Activated CD4-positive, alpha-beta memory T cell treated with anti-CD3 and anti-CD28 coated beads for 36 hours (primary cell): ENCODE measurements around the gene NOTUM. TPM values are rescaled to one million over a fixed set of nuclear protein-coding genes. Genes with fewer than 3 reads are reported as not detected.

Source experiments
- CTCF ChIA-PET: fragments of 350-600 bp; sonication (Branson Sonifier 250); formaldehyde crosslinking; loops from one replicate; lab custom pipeline; 2021; ENCODE audit warnings: antibody characterized with exemption, inconsistent platforms; lab: Charles Lee
- POLR2A ChIA-PET: fragments of 350-600 bp; sonication (Branson Sonifier 250); formaldehyde crosslinking; loops from one replicate; lab custom pipeline; 2021; ENCODE audit warnings: antibody characterized with exemption; lab: Charles Lee
- DNase-seq: peaks from one replicate; pipeline ENCODE4 v3.0.0-alpha.2; 2020
- H3K27ac Mint-ChIP-seq: one replicate; pipeline ENCODE4 v1.8.0; 2021; ENCODE audit warnings: mixed read lengths
- H3K27me3 Mint-ChIP-seq: one replicate; pipeline ENCODE4 v1.8.0; 2021; ENCODE audit warnings: mixed read lengths
- H3K36me3 Mint-ChIP-seq: one replicate; pipeline ENCODE4 v1.8.0; 2021; ENCODE audit warnings: mixed read lengths
- H3K4me1 Mint-ChIP-seq: one replicate; pipeline ENCODE4 v1.8.0; 2021; ENCODE audit warnings: low read depth, mixed read lengths
- H3K4me3 Mint-ChIP-seq: one replicate; pipeline ENCODE4 v1.8.0; 2021; ENCODE audit warnings: mild to moderate bottlenecking, mixed read lengths
- H3K9me3 Mint-ChIP-seq: one replicate; pipeline ENCODE4 v1.8.0; 2021; ENCODE audit warnings: mixed read lengths
- intact Hi-C: fragments of 100-400 bp; cut with micrococcal nuclease; formaldehyde crosslinking; loops from one replicate; pipeline ENCODE4 v1.15.1; 2023
- total RNA-seq, 2 experiments: library from RNA; stranded (reverse); gene quantifications; one replicate each; pipeline ENCODE4 v1.2.3, GENCODE V29; 2021

NOTUM gene
- total RNA-seq, 2 experiments from 2014 or later: 0.22 to 0.40 TPM

DNA sequence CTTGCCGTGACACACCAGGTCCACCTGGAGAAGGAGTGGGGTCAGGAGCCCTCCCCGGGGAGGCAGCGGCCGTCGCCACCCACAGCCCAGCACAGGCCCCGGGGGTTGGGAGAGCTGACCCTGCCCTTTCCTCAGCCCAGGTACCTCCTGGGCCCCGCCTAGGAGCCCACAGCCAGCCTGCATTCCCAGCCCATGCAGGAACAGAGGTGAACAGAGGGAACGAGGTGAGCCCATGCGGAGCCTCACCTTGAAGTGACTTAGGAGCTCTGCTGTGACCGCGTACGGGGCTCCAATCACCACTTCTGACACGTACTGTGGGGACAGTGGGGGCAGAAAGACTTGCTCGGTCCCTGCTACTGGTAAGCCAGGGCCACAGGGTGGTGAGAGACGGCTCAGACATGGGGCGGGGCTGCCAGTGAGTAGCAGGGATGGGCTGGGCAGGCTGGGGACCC lies 55.5 kb downstream of the NOTUM start:
- peaks cover 12% of the 10 kb centered on the region for H3K4me1 Mint-ChIP-seq
- peaks cover 8% of the 10 kb centered on the region for H3K27me3 Mint-ChIP-seq
- no peak overlapping the region for H3K27ac Mint-ChIP-seq
- ChIA-PET CTCF (no interaction called here), POLR2A (no interaction called here)
- H3K36me3 Mint-ChIP-seq: peaks cover 8% of the 10 kb centered on the region
- no peak for DNase-seq
- no peak overlapping the region for H3K4me3 Mint-ChIP-seq
- intact Hi-C loops: no loop called here
- H3K9me3 Mint-ChIP-seq: no peaks in the 10 kb centered on the region

DNA sequence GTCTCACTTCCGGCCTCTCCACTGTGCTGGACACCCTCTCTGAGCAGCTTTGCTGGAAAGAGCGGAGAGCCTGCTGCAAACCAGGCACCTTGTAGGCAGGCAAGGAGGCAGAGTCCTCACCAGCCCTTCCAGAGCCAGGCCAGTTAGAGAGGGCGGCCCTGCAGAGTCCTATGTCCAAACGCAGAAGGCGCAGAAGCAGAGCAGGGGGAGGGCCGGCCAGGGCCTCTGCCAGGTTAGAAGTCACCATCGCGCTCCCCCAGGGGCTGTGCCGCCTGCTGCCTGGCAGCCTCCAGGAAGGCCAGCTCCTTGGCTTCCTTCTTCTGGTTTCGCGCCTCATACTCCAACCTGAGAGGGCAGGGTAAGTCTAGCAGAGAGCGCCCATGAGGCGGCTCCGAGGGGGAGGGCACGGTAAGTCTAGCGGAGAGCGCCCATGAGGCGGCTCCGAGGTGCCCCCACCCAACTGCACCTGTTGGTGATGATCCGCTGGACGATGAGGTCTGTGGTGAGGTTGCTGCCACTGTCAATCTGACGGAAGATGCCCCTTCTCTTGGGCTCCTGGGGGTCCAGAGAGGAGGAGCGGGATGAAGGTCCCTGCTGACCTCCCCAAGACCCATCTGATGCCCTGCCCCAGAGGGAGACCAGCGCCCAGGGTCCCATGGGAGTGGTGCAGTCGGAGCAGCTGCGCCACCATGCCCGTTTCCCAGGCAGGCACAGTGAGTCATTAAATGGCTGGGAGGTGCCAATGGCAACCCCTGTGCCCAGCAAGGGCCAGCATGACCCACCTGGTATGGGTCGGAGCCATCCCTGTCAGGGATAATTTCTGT lies 56.2 kb downstream of the NOTUM start:
- H3K4me1 Mint-ChIP-seq: peaks cover 8% of the 10 kb centered on the region
- no peak for DNase-seq
- no peak overlapping the region for H3K27ac Mint-ChIP-seq
- ChIA-PET CTCF (no interaction called here), POLR2A (no interaction called here)
- H3K27me3 Mint-ChIP-seq: peaks cover 8% of the 10 kb centered on the region
- peaks cover 15% of the 10 kb centered on the region for H3K36me3 Mint-ChIP-seq
- no peak overlapping the region for H3K4me3 Mint-ChIP-seq
- intact Hi-C loops: no loop called here
- H3K9me3 Mint-ChIP-seq: no peaks in the 10 kb centered on the region

GRCh38 chr17:81903896-81904599 lies 56.9 kb downstream of the NOTUM start:
- intact Hi-C loops: no loop called here
- CTCF ChIA-PET: no interaction called here
- POLR2A ChIA-PET: no interaction called here
- H3K27me3 Mint-ChIP-seq: peaks cover 8% of the 10 kb centered on the region
- no peak for DNase-seq
- H3K27ac Mint-ChIP-seq: no peak overlapping the region
- H3K4me1 Mint-ChIP-seq: peaks cover 8% of the 10 kb centered on the region
- peaks cover 17% of the 10 kb centered on the region for H3K36me3 Mint-ChIP-seq
- no peaks in the 10 kb centered on the region for H3K9me3 Mint-ChIP-seq
- H3K4me3 Mint-ChIP-seq: no peak overlapping the region

DNA sequence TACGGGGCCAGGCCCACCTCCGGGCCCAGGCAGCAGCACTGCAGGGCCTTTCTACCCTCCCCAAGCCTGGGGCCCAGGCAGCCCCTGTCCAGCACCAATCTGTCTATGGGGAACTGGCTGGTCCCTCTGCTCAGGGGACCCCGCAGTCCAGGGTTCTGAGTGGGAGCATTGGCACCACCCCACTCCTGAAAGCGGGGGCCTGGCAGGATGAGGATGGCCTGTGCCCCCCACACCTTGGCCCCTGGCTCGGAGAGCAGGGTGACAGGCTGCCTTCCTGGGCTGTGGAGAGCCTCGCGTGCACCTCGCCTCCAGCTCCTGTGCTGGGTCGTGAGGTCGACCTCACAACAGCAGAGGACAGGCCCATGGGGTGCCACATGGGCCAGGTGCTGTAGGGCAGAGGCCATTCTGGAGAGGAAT lies 57.6 kb downstream of the NOTUM start:
- Mint-ChIP-seq H3K4me1 (peaks cover 8% of the 10 kb centered on the region), H3K4me3 (no peak overlapping the region), H3K27ac (no peak overlapping the region), H3K9me3 (no peaks in the 10 kb centered on the region), H3K27me3 (peaks cover 8% of the 10 kb centered on the region), H3K36me3 (peaks cover 16% of the 10 kb centered on the region)
- intact Hi-C loops: no loop called here
- ChIA-PET POLR2A (no interaction called here), CTCF (no interaction called here)
- no peak for DNase-seq

DNA sequence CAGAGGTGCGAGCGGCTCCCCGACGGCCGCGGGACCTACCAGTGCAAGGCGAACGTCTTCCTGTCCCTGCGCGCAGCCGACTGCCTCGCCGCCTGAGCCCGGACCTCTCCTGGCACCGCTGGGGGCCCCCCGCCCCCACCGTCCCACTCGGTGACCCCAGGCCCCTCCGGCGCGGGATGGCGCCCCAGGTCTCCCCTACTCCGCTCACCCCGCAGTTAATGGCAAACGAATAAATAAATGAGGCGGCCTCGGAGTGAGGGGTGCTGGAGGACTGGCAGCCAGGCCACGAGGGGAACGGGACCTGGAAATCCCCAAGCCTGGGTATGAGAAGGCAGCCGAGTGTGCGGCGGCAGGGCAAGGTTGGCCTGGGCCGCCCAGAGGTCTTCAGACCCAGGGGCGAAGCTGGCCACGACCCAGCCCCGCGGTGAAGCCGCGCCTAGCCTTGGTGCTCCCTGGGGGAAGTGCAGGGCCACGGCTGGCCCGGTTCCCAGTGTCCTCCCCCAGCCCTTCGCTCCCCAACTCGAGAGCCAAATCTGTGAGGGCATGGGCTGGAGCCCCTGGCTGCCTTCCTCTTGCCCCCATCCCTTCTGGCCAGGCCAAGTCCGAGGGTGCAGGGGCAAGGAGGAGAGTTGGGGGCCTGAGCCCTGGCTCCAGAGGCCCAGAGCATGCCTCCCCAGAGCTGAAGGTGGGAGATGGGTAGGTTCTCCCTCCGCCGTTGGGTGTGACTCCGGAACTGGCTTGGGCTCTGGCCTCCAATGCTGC lies 58.2 kb downstream of the NOTUM start:
- POLR2A ChIA-PET: no interaction called here
- Mint-ChIP-seq H3K36me3 (peaks cover 21% of the 10 kb centered on the region), H3K4me1 (peaks cover 8% of the 10 kb centered on the region), H3K4me3 (no peak overlapping the region), H3K27me3 (peaks cover 8% of the 10 kb centered on the region), H3K9me3 (no peaks in the 10 kb centered on the region), H3K27ac (no peak overlapping the region)
- intact Hi-C loops: no loop called here
- DNase-seq: no peak
- CTCF ChIA-PET: no interaction called here

Other genes with a start within 250 kb of the NOTUM start
- 10 to 100 TPM; 25.1 to 25.7 TPM for gene SLC25A10, start 248.9 kb downstream of the NOTUM start, total RNA-seq
- gene GCGR, start 157.0 kb downstream of the NOTUM start, total RNA-seq: not detected
- 10 to 100 TPM; 67.4 to 68.3 TPM for gene MCRIP1, start 127.9 kb downstream of the NOTUM start, total RNA-seq
- not detected for gene PPP1R27, start 126.1 kb downstream of the NOTUM start, total RNA-seq
- gene P4HB, start 100.7 kb downstream of the NOTUM start, total RNA-seq: 100 to 1,000 TPM; 358 to 367 TPM
- 100 to 1,000 TPM; 526 to 531 TPM for gene ARHGDIA, start 89.8 kb downstream of the NOTUM start, total RNA-seq
- gene ALYREF, start 69.6 kb downstream of the NOTUM start, total RNA-seq: 100 to 1,000 TPM; 208 to 210 TPM
- 100 to 1,000 TPM; 172 to 173 TPM for gene ANAPC11, start 69.5 kb downstream of the NOTUM start, total RNA-seq
- not detected for gene NPB, start 58.9 kb downstream of the NOTUM start, total RNA-seq
- 10 to 100 TPM; 28.8 to 29.7 TPM for gene PCYT2, start 49.8 kb downstream of the NOTUM start, total RNA-seq
- gene SIRT7, start 43.0 kb downstream of the NOTUM start, total RNA-seq: 10 to 100 TPM; 32.0 to 33.1 TPM
- gene MAFG, start 33.5 kb downstream of the NOTUM start, total RNA-seq: 10 to 100 TPM; 23.4 to 24.1 TPM
- 10 to 100 TPM; 88.9 to 89.8 TPM for gene PYCR1, start 23.9 kb downstream of the NOTUM start, total RNA-seq
- gene MYADML2, start 14.0 kb downstream of the NOTUM start, total RNA-seq: not detected
- 10 to 100 TPM; 25.4 to 27.1 TPM for gene ASPSCR1, start 16.4 kb upstream of the NOTUM start, total RNA-seq
- 10 to 100 TPM; 83.0 to 85.8 TPM for gene CENPX, start 61.7 kb upstream of the NOTUM start, total RNA-seq
- gene LRRC45, start 62.1 kb upstream of the NOTUM start, total RNA-seq: 10 to 100 TPM; 16.3 to 19.0 TPM
- gene RAC3, start 70.5 kb upstream of the NOTUM start, total RNA-seq: 1 to 10 TPM; 6.3 to 8.1 TPM
- gene DCXR, start 76.5 kb upstream of the NOTUM start, total RNA-seq: 100 to 1,000 TPM; 105 to 115 TPM
- gene RFNG, start 90.6 kb upstream of the NOTUM start, total RNA-seq: 10 to 100 TPM; 16.5 to 17.5 TPM
- 10 to 100 TPM; 86.8 to 89.1 TPM for gene GPS1, start 90.7 kb upstream of the NOTUM start, total RNA-seq
- gene DUS1L, start 104.6 kb upstream of the NOTUM start, total RNA-seq: 100 to 1,000 TPM; 118 to 131 TPM
- 100 to 1,000 TPM; 209 to 212 TPM for gene FASN, start 137.0 kb upstream of the NOTUM start, total RNA-seq